ENCODE measurements around the gene GPC1. TPM values are rescaled to one million over a fixed set of nuclear protein-coding genes. Genes with fewer than 3 reads are reported as not detected.

The GPC1 gene
- total and polyA plus RNA-seq, 2 donors (not counting 3 experiments of a cell fraction or from before 2014, with no cell fraction given): 9.6 to 31.1 TPM

DNA sequence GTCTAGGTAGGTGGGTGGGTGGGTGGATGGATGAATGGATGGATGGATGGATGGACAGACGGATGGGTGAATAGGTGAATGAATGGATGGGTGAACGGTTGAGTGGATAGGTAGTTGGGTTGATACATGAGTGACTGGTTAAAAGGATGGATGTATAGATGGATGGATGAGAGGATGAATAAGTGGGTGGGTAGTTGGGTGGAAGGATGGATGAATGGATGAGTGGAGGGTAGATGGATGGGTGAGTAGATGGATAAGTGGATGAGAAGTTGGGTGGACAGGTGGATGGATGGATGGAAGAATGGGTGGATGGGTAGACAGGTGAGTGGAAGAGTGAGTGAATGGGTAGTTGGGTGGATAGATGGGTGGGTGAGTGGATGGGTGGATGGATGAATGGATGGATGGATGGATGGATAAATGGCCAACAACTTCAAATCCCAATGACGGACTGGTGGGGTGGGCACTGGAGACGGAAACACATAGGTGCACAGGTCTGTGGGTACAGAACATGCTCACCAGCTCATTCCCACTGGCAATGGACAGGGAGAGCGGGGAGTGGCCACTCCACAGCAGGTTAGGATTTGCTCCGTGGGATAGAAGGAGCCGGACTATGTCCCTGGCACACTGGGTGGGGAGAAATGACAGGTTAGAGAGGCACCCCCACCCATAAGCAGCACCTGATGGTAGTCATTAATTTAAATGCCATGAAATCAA lies 73.5 kb downstream of the GPC1 start:
- no peaks in the 10 kb centered on the region for H3K9me1 ChIP-seq (replicated peaks; ENCODE audit: control insufficient read depth, extremely low read depth, insufficient read depth, low read length)
- H3K4me2 ChIP-seq (ENCODE audit: insufficient read depth, low read length): no peak overlapping the region
- dilution Hi-C loops (cut with MboI; ENCODE audit: extremely low pct_ligation_motif_present, low sequenced_read_pairs): no loop called here
- no peaks in the 10 kb centered on the region for H4K20me1 ChIP-seq (replicated peaks; ENCODE audit: control insufficient read depth, extremely low read depth, insufficient read depth, low read length)
- no peak for FAIRE-seq
- H3K9ac ChIP-seq (replicated peaks; ENCODE audit: extremely low read depth, insufficient read depth, low read length): no peak overlapping the region
- no peak overlapping the region for H2AFZ ChIP-seq (ENCODE audit: low read depth, low read length)
- ChIA-PET POLR2A (no interaction called here), CTCF (interaction anchor here (1.5 kb wide), 1 partner anchor 331 kb away, joined by 5 read pairs; no protein-coding TSS in a partner anchor)
- no peaks in the 10 kb centered on the region for H3K4me1 ChIP-seq (ENCODE audit: control insufficient read depth, extremely low read depth, insufficient read depth, low read length)
- no peak overlapping the region for H3K27ac ChIP-seq (ENCODE audit: insufficient read depth, low read depth, low read length)
- no peak for DNase-seq (ENCODE audit: low read depth, low spot score)
- no peak overlapping the region for H3K4me3 ChIP-seq (replicated peaks in 1 of 3; ENCODE audit: insufficient read depth in 1 of 3, low read depth in 1 of 3, low read length in 3 of 3)
- H3K9me3 ChIP-seq (replicated peaks; ENCODE audit: control insufficient read depth, insufficient read depth, low read length): no peaks in the 10 kb centered on the region
- intact Hi-C loops (cut with micrococcal nuclease): no loop called here
- TF ChIP-seq GATA2 (IDR thresholded peaks at IDR 0.05; ENCODE audit: insufficient read depth, insufficient read length, low read depth, low read length) (no peak), EZH2 (IDR thresholded peaks at IDR 0.05; ENCODE audit: borderline replicate concordance, low read depth, low read length, severe bottlenecking) (no peak), POLR2AphosphoS5 (IDR thresholded peaks at IDR 0.05; ENCODE audit: insufficient read depth, low read depth, low read length) (no peak), POLR2A (IDR thresholded peaks at IDR 0.05; ENCODE audit: low read depth, low read length) (no peak), FOS (IDR thresholded peaks at IDR 0.05; ENCODE audit: borderline replicate concordance, insufficient read depth, low read length) (no peak)
- TF ChIP-seq, protein P1, sequence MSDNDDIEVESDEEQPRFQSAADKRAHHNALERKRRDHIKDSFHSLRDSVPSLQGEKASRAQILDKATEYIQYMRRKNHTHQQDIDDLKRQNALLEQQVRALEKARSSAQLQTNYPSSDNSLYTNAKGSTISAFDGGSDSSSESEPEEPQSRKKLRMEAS (IDR thresholded peaks at IDR 0.05; ENCODE audit: insufficient read depth, insufficient read length): no peak
- TF ChIP-seq, protein P2, sequence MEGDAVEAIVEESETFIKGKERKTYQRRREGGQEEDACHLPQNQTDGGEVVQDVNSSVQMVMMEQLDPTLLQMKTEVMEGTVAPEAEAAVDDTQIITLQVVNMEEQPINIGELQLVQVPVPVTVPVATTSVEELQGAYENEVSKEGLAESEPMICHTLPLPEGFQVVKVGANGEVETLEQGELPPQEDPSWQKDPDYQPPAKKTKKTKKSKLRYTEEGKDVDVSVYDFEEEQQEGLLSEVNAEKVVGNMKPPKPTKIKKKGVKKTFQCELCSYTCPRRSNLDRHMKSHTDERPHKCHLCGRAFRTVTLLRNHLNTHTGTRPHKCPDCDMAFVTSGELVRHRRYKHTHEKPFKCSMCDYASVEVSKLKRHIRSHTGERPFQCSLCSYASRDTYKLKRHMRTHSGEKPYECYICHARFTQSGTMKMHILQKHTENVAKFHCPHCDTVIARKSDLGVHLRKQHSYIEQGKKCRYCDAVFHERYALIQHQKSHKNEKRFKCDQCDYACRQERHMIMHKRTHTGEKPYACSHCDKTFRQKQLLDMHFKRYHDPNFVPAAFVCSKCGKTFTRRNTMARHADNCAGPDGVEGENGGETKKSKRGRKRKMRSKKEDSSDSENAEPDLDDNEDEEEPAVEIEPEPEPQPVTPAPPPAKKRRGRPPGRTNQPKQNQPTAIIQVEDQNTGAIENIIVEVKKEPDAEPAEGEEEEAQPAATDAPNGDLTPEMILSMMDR (IDR thresholded peaks at IDR 0.05; ENCODE audit: extremely low read depth in 1 of 2, insufficient read depth in 1 of 2, low read depth in 1 of 2, low read length in 2 of 2): no peak
- H3K79me2 ChIP-seq (ENCODE audit: control insufficient read depth, insufficient read depth, low read length): no peaks in the 10 kb centered on the region
- no TSS peak for BruUV-seq (replicated peaks)
- no peaks in the 10 kb centered on the region for H3K27me3 ChIP-seq (ENCODE audit: control insufficient read depth in 2 of 2, insufficient read depth in 2 of 2, low read length in 2 of 2)
- H3K36me3 ChIP-seq (ENCODE audit: control insufficient read depth in 2 of 2, extremely low read depth in 1 of 2, insufficient read depth in 2 of 2, low read length in 2 of 2): no peaks in the 10 kb centered on the region
